Measurements from ENCODE around the gene TEX53.

GRCh38 chr9:114664181-114664580, 6.6 kb upstream of the TEX53 start:
- TF ChIP-seq EZH2 (IDR thresholded peaks at IDR 0.05; ENCODE audit: low read length, missing control alignments) = no peak
- TF ChIP-seq CTCF (conservative IDR thresholded peaks at IDR 0.05 in 1 of 2, IDR thresholded peaks at IDR 0.05 in 1 of 2; ENCODE audit: low read depth in 1 of 2, low read length in 2 of 2) = no peak

Data from fibroblast of lung (primary cell).